ENCODE measurements around the gene ORMDL1. TPM values are rescaled to one million over a fixed set of nuclear protein-coding genes. Genes with fewer than 3 reads are reported as not detected.
"Not testable (repeated sequence)": the region's sequence is repeated elsewhere in the genome, so short reads cannot be mapped to it uniquely, and the experiment has no call there.

ORMDL1 gene
- polyA plus RNA-seq, 1 donor: 123 TPM

- DNase-seq: no peak
Observed at GRCh38 chr2:189791338-189792042, 7.4 kb upstream of the ORMDL1 start.

GRCh38 chr2:189783451-189783926 lies 650 bp downstream of the ORMDL1 start:
- peak; percentile 36 for DNase-seq

DNA sequence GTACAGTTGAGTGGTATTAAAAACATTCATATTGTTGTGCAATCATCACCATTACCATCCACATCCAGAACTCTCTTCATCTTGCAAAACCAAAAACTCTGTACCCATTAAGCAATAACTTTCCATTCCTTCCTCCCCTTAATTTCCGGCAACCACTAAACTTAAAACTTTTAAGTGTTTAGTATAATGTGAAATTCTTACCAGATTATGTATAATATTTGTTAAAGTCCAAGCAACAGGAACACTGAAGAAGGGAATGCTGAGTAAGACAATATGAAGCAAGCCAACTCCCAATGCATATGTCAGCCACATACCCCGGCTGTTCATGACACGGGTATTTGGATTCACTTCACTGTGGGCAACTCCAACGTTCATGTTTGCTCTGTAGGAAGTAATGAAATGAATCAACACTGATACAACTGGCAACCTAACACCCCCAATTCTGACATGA lies 1.9 kb downstream of the ORMDL1 start:
- DNase-seq: no peak

DNA sequence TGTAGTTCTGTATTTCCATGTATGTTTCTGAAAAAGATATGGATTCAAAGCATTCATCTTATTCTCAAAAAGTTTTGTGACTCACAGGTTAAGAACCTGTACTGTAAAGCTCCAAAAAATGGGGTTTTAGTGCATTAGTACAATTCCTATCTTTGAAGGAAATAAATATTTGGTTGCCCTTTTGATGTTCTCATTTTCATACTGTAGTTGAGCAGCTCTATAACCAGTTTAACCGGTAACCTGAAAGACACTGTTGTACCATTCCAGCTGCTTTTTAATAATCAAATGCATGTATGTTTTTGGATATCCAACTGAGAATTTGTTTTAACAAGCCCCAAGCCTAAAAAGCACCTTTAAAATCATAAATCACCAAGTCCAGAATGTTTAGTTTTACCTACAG lies 11.9 kb downstream of the ORMDL1 start:
- DNase-seq: no peak

DNA sequence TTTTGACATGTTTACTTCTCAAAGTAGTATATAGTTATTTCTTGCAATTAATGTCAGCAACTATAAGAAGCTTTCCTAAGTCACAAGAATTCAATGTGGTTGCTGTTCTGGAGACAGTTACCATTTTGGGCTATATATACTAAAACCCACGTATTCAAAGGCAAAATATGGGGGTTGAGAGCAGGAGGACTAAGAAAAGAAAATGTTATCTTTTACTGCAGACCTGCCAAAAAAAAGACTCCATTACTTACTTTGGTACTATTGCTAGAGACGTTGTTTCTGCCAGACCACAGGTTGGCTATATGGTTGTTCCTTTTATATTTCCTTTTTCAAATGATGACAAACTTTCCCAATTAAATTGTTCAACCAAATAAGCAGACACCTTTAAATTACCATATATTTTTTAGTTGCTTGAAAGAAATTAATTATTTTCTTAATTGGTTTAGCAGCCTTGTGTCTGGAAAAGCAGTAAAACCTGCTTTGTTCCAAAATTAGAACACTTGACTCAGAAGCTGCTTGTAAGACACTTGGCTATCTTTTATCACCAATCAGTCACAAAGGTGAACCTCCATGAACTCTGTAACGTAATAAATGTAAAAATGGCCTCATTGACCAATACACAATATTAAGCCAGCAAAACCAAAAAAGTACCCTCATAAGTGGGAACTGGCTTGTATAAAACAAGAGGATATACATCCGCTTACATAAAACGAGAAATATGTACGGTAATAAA lies 13.4 kb downstream of the ORMDL1 start:
- DNase-seq: no peak

DNA sequence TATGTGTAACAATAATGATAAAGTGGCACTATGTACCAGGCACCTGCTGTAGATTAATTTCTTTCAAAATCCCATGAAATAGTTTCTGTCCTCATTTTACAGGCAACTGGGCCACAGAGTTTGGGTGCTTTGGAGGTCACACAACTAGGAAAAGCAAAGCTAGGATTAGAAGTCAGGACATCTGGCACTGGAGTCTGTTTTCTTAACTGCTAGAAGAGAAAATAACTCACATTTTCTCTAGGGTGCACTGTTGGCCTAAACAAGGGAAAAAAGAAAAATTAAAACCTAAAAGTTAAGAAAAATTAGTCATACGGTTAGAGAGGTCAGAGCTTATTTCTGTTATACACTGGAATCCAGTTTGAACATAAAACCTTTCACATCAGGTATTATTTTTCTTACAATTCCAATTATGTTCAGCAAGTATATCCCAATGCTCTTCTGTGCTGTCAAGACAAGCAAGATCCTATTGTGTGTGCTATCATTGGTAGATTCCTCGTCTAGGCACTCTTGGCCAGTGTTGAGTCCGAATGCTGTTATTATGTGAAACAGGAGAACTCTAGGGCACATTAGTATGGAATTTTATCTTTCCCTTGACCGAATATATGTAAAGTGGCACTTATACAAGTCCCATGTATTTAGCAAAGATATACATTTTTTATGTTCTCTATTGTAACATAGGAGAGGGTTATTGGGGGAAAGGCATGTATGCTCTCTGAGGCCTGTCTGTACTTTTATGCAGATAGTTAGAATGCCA lies 20.1 kb downstream of the ORMDL1 start:
- no peak for DNase-seq

DNA sequence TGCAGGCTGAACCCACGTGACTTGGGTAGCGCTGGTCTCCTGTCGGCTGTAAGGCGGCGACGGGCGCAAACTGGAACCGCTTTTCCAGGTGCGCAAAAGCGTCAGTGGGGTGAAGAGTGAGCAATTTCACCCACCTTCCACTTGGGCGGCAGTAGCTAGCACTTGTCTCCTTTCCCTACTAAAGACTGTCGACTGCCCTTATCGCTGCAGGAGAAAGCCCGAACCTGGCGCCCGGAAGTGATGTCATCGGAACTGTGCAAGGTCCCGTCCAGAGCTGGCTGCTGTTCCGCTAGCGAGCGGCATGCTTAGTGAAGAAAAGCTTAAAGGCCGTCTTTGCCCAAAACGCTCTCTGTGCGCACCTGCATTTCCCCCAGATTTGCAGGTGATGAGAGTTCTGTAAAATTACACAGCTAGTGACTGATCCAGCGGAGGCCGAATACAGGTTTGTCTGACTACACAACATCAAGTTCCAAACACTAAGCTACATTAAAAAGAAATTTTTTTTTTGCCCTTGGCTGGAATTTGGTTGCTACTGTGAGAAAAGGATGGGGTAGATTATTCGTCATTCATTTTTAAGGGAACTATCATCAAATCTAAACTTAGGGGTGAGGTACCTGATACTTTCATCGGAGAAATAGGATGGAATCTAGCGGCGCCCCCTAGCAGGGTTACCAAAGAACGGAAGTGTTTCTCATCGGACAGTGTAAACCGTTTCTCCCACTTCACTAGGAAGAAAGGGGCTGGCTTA lies 21.4 kb downstream of the ORMDL1 start, which contains the start of gene OSGEPL1:
Gene OSGEPL1, minus strand, starts transcription at position 242 of the 748 bp plus-strand sequence. CDS start 1,152 bp downstream, outside the sequence.
- DNase-seq: peak; percentile 94

DNA sequence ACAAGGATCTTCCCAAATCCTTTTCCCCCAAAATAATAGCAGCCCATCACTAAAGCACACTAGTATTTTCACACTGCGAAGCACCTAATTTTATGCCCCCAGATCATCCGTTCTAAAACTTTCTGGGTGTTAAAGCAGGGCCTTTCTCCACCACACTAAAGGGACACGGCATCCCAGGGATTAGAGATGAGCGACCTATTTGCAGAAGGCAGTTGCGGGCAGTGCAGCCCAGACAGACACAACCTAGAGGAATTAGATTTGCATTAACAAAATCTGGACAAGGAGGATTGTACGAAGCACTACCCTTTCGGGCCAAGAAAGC lies 21.9 kb downstream of the ORMDL1 start:
- no peak for DNase-seq

GRCh38 chr2:189760154-189760553 lies 24.0 kb downstream of the ORMDL1 start:
- DNase-seq: not testable (repeated sequence)

- DNase-seq: no peak
Observed at GRCh38 chr2:189756311-189756952, 27.7 kb downstream of the ORMDL1 start.

DNA sequence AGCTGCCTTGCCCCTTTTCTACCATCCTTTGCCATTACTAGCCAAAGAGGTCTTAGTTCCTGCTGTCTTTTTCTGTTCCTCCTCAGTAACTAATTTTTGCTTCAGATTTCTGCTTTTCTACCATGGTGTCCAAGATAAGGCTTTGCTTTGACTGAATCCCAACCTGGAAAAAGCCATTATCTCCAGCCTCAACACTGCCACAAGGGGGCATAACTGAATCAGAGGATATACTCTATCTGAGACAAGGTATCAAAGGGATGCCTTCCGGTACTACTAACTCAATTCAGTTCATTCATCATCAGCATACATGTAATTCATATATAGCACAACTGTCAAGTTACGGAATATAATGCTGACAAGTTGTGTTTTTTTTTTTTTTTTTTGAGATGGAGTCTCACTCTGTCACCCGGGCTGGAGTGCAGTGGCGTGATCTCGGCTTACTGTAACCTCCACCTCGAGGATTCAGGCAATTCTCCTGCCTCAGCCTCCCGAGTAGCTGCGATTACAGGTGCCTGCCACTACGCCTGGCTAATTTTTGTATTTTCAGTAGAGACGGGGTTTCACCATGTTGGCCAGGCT lies 33.0 kb downstream of the ORMDL1 start:
- DNase-seq: peak; percentile 24

DNA sequence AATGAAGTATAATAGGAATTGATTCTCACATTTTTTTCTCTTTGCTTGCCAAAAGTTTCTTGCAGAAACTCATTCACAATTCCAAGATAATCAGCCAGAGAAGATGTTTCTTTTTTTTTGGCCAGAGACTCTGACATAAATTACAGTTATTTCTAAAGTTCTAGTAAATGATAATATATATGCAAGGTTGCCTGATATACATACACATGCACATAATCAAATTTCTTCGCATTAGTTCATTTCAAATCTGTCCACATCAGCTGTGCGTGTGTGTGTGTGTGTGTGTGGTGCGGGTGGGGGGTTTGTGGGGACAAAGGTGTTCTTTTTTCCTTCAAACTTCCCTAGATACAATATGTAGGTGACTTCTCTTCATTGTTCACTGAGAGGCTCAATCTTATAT lies 54.7 kb downstream of the ORMDL1 start:
- DNase-seq: no peak

DNA sequence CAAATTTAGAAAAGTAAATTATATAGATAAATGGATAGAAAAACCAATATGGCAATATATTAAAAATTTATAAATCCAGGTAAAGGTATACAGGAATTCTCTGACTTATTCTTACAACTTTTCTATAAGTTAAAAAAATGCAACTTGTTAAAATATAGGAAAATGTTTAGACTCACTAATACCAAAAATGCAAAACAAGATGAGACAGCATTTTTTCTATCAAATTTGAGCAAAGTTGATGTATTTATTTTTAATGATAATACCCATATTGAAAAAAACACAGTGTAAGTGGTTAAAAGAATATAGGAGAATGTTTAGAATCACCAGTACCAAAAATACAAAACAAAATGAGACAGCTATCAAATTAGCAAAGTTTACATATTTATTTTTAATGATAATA lies 57.3 kb downstream of the ORMDL1 start:
- no peak for DNase-seq

DNA sequence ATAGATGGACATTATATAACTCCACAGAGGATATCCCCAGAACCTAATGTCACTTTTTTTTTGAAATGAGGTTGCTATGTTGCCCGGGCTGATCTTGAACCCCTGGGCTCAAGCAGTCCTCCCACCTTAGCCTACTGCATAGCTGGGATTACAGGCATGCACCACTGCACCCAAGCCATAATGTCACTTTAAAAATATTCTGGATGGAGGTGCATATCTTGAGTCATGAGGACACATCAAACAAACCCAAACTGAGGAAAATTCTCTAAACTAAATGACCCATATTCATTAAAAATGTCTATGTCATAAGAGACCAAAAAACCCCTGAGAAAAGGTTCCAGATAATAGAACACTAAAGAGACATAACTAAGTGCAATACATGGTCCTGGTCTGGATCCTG lies 57.9 kb downstream of the ORMDL1 start:
- no peak for DNase-seq

DNA sequence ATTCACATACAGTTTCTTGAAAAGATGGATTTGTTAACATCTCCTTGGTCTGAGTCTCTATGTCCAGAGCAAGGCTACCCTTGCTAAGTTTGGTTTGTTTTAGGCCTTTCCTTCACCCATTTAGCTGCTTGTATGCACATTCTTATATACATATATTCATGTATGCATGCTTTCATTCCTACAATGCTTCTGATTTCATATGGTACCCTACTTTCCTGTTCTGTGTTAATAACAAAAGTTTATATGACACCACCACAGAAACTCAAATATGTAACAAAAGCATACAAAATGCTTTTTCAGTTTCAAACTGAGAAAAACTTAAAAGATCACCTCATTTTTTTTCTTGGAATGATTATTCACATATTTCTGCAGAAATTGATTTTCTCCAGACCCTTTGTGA lies 60.9 kb downstream of the ORMDL1 start:
- no peak for DNase-seq

Other genes with a start within 250 kb of the ORMDL1 start
- 121 TPM for gene SLC40A1, start 203.6 kb downstream of the ORMDL1 start, polyA plus RNA-seq (ENCODE audit: insufficient read length)
- 67.0 TPM for gene ASNSD1, start 122.9 kb downstream of the ORMDL1 start, polyA plus RNA-seq (ENCODE audit: insufficient read length)
- 17.1 TPM for gene ANKAR, start 109.7 kb downstream of the ORMDL1 start, polyA plus RNA-seq (ENCODE audit: insufficient read length)
- 28.5 TPM for gene OSGEPL1, start 21.5 kb downstream of the ORMDL1 start, polyA plus RNA-seq (ENCODE audit: insufficient read length)
- gene PMS1, start 111 bp upstream of the ORMDL1 start, polyA plus RNA-seq (ENCODE audit: insufficient read length): 51.5 TPM